Measurements from ENCODE around the gene SCUBE1. TPM values are rescaled to one million over a fixed set of nuclear protein-coding genes. Genes with fewer than 3 reads are reported as not detected.

The SCUBE1 gene
- total and polyA plus RNA-seq, 2 experiments from 2014 or later: 0.81 to 3.2 TPM

DNA sequence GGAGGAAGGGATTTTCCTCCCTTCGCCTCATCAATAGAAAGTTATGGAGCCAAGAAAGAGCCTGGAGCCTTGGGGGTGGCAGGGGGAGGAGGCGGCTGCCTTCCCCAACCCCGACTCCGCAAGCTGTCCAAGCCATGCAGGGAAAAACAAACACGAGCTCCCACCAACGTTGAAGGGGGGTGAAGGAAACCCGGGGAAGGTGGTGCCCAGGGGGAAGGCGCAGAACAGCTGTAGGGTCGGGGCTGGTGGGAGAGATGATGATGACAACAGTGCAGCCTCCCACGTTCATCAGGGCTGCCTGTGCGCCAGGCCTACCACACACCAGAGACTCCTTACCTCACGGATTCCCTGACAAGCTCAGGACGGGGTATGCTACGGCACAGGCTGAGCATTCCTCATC, 73.5 kb downstream of the SCUBE1 start:
- H3K9me2 ChIP-seq (ENCODE audit: insufficient read depth): no peaks in the 10 kb centered on the region
- no peak overlapping the region for H3K4me2 ChIP-seq
- TF ChIP-seq STAT1 (IDR thresholded peaks at IDR 0.05; ENCODE audit: unreplicated experiment) (no peak), ZNF331 (CRISPR knock-in tag; IDR thresholded peaks at IDR 0.05; ENCODE audit: low read depth) (no peak), POLR2AphosphoS5 (IDR thresholded peaks at IDR 0.05; ENCODE audit: low read depth) (no peak), CTCF (conservative IDR thresholded peaks at IDR 0.05; ENCODE audit: low read depth in 2 of 2) (no peak), ZNF114 (CRISPR knock-in tag; IDR thresholded peaks at IDR 0.05) (no peak), NANOG (IDR thresholded peaks at IDR 0.05; ENCODE audit: borderline replicate concordance) (no peak), ZNF462 (CRISPR knock-in tag; IDR thresholded peaks at IDR 0.05) (no peak), JUNB (IDR thresholded peaks at IDR 0.05; ENCODE audit: unreplicated experiment) (no peak)
- H3K9me3 Mint-ChIP-seq: no peaks in the 10 kb centered on the region
- H3K27me3 Mint-ChIP-seq (ENCODE audit: insufficient read depth, low read depth, poor library complexity): peaks cover under 1% of the 10 kb centered on the region
- no peak for ATAC-seq
- H3F3A ChIP-seq (replicated peaks; ENCODE audit: low read depth): no peaks in the 10 kb centered on the region
- H4K20me1 ChIP-seq (replicated peaks; ENCODE audit: insufficient read depth): no peaks in the 10 kb centered on the region
- no peaks in the 10 kb centered on the region for H3K36me3 ChIP-seq (ENCODE audit: insufficient read depth)
- H3K36me3 Mint-ChIP-seq (ENCODE audit: low read depth): no peaks in the 10 kb centered on the region
- H3K27me3 ChIP-seq (ENCODE audit: insufficient read depth): no peaks in the 10 kb centered on the region
- H3K4me1 Mint-ChIP-seq: peaks cover 12% of the 10 kb centered on the region
- DNase-seq (ENCODE audit: low spot score): no peak
- H3K27ac Mint-ChIP-seq: no peak overlapping the region
- H3K4me1 ChIP-seq (ENCODE audit: insufficient read depth): no peaks in the 10 kb centered on the region
- H3K4me3 ChIP-seq: no peak overlapping the region
- H3K4me3 Mint-ChIP-seq: no peak overlapping the region
- H2AFZ ChIP-seq: no peak overlapping the region
- no peak overlapping the region for H3K27ac ChIP-seq (ENCODE audit: low read depth)
- H3K79me2 ChIP-seq (replicated peaks; ENCODE audit: insufficient read depth): no peaks in the 10 kb centered on the region
